Endothelial cell of umbilical vein (primary cell): Measurements from ENCODE around the gene GRK1. TPM values are rescaled to one million over a fixed set of nuclear protein-coding genes. Genes with fewer than 3 reads are reported as not detected.

Experiments
- BruUV-seq: library from RNA; stranded (reverse); fragments of 400-500 nt; replicated peaks from 2 replicates; lab custom pipeline; 2021; lab: Mats Ljungman, UMichigan
- CTCF ChIA-PET: fragments of 300-600, 350-600 bp; sonication (Branson Sonifier 250); formaldehyde crosslinking; loops from one replicate; lab custom pipeline; 2021; ENCODE audit warnings: antibody characterized with exemption, inconsistent platforms; lab: Charles Lee
- POLR2A ChIA-PET: fragments of 300-600, 350-600 bp; sonication (Branson Sonifier 250); formaldehyde crosslinking; loops from one replicate; lab custom pipeline; 2021; ENCODE audit warnings: antibody characterized with exemption, inconsistent platforms; lab: Charles Lee
- DNase-seq: peaks from one replicate; pipeline ENCODE4 v3.0.0-alpha.2; 2011; ENCODE audit warnings: low read depth, low spot score
- FAIRE-seq: peaks from 2 replicates; lab custom pipeline; 2011; peaks lifted over from hg19 to GRCh38; lab: Jason Lieb, UNC
- H2AFZ ChIP-seq: 2 replicates; pipeline ENCODE4 v1.6.0; 2012; ENCODE audit warnings: low read depth, low read length, control low read depth, inconsistent platforms
- H3K27ac ChIP-seq: 2 replicates; pipeline ENCODE4 v1.5.1; 2011; ENCODE audit warnings: low read depth, mild to moderate bottlenecking, control low read depth, low read length, moderate library complexity; ENCODE audit not compliant: insufficient read depth
- H3K27me3 ChIP-seq, 2 experiments: 2 replicates each; pipeline versions ENCODE4 v1.6.0 to v1.6.1; 2011; ENCODE audit warnings: low read length in 2 of 2, mixed read lengths in 1 of 2; ENCODE audit not compliant: control insufficient read depth in 2 of 2, insufficient read depth in 2 of 2
- H3K36me3 ChIP-seq, 2 experiments: 2 replicates in 1 of 2; 3 replicates in 1 of 2; pipeline ENCODE4 v1.5.1; 2011; ENCODE audit warnings: low read length in 2 of 2, mild to moderate bottlenecking in 1 of 2, moderate library complexity in 1 of 2; ENCODE audit not compliant: control insufficient read depth in 2 of 2, insufficient read depth in 2 of 2; ENCODE audit errors: extremely low read depth in 1 of 2
- H3K4me1 ChIP-seq: 3 replicates; pipeline ENCODE4 v1.5.1; 2011; ENCODE audit warnings: mild to moderate bottlenecking, low read length; ENCODE audit not compliant: control insufficient read depth, insufficient read depth; ENCODE audit errors: extremely low read depth
- H3K4me2 ChIP-seq: 2 replicates; pipeline ENCODE4 v1.6.1; 2011; ENCODE audit warnings: low read length, control low read depth, mixed read lengths; ENCODE audit not compliant: insufficient read depth
- H3K4me3 ChIP-seq, 3 experiments: fragments of 200-600 bp in 1 of 3; sonication (generic), shearing (Covaris generic) in 1 of 3; replicated peaks in 1 of 3; 2 replicates each; pipeline ENCODE4 v1.5.1; 2011 to 2016; ENCODE audit warnings: control low read depth in 3 of 3, low read length in 3 of 3, mild to moderate bottlenecking in 2 of 3, inconsistent platforms in 1 of 3, low read depth in 1 of 3, moderate library complexity in 1 of 3; ENCODE audit not compliant: insufficient read depth in 1 of 3
- H3K79me2 ChIP-seq: 2 replicates; pipeline ENCODE4 v1.6.0; 2012; ENCODE audit warnings: low read length, inconsistent platforms; ENCODE audit not compliant: control insufficient read depth, insufficient read depth
- H3K9ac ChIP-seq: replicated peaks from 2 replicates; pipeline ENCODE3; 2011; ENCODE audit warnings: low read length, control low read depth; ENCODE audit not compliant: insufficient read depth; ENCODE audit errors: extremely low read depth
- H3K9me1 ChIP-seq: replicated peaks from 3 replicates; pipeline ENCODE4 v1.6.0; 2011; ENCODE audit warnings: mild to moderate bottlenecking, low read length; ENCODE audit not compliant: control insufficient read depth, insufficient read depth; ENCODE audit errors: extremely low read depth
- H3K9me3 ChIP-seq: replicated peaks from 2 replicates; pipeline ENCODE4 v1.5.1; 2012; ENCODE audit warnings: low read length, inconsistent platforms; ENCODE audit not compliant: control insufficient read depth, insufficient read depth
- H4K20me1 ChIP-seq: replicated peaks from 2 replicates; pipeline ENCODE3; 2011; ENCODE audit warnings: mild to moderate bottlenecking, low read length; ENCODE audit not compliant: control insufficient read depth, insufficient read depth; ENCODE audit errors: extremely low read depth
- EZH2 ChIP-seq: IDR thresholded peaks from 2 replicates; pipeline ENCODE4 v1.6.1; 2012; ENCODE audit warnings: borderline replicate concordance, low read depth, mild to moderate bottlenecking, moderate library complexity, low read length, inconsistent platforms; ENCODE audit not compliant: severe bottlenecking
- POLR2A ChIP-seq: IDR thresholded peaks from 2 replicates; pipeline ENCODE4 v1.6.1; 2012; ENCODE audit warnings: low read depth, mild to moderate bottlenecking, control low read depth, low read length
- POLR2AphosphoS5 ChIP-seq: IDR thresholded peaks from 2 replicates; pipeline ENCODE4 v1.6.1; 2012; ENCODE audit warnings: low read depth, mild to moderate bottlenecking, control low read depth, low read length, moderate library complexity; ENCODE audit not compliant: insufficient read depth
- dilution Hi-C: fragments of 300-500 bp; cut with MboI; formaldehyde crosslinking; loops from one replicate; pipeline ENCODE4 v1.15.0; 2019; ENCODE audit warnings: low sequenced_read_pairs; ENCODE audit not compliant: extremely low pct_ligation_motif_present
- intact Hi-C: fragments of 100-400 bp; cut with micrococcal nuclease; formaldehyde crosslinking; loops from one replicate; pipeline ENCODE4 v1.10.0; 2022
- polyA plus RNA-seq, 4 experiments: library from polyadenylated mRNA; depleted of rRNA in 3 of 4; stranded (reverse) in 3 of 4; unstranded in 1 of 4; fragments of >200 nt; gene quantifications; 2 replicates each; pipeline versions ENCODE4 v1.2.1 to v1.2.3, GENCODE V29; 2011 to 2012; ENCODE audit warnings: missing spikeins in 1 of 4
- total RNA-seq: library from RNA; stranded (reverse); gene quantifications from 2 replicates; pipeline ENCODE4 v1.2.3, GENCODE V29; 2021
- TF ChIP-seq, protein P1 (sequence below), 2 donors: IDR thresholded peaks; 1 replicate in 1 of 2; 2 replicates in 1 of 2; pipeline ENCODE4 v1.5.1; 2011; ENCODE audit warnings: low read length in 2 of 2, mild to moderate bottlenecking in 2 of 2, moderate library complexity in 2 of 2, control low read depth in 1 of 2, inconsistent platforms in 1 of 2, low read depth in 1 of 2; ENCODE audit not compliant: insufficient read depth in 1 of 2; ENCODE audit errors: extremely low read depth in 1 of 2

Gene GRK1
- total and polyA plus RNA-seq, 2 donors (not counting 3 experiments of a cell fraction or from before 2014, with no cell fraction given): not detected

DNA sequence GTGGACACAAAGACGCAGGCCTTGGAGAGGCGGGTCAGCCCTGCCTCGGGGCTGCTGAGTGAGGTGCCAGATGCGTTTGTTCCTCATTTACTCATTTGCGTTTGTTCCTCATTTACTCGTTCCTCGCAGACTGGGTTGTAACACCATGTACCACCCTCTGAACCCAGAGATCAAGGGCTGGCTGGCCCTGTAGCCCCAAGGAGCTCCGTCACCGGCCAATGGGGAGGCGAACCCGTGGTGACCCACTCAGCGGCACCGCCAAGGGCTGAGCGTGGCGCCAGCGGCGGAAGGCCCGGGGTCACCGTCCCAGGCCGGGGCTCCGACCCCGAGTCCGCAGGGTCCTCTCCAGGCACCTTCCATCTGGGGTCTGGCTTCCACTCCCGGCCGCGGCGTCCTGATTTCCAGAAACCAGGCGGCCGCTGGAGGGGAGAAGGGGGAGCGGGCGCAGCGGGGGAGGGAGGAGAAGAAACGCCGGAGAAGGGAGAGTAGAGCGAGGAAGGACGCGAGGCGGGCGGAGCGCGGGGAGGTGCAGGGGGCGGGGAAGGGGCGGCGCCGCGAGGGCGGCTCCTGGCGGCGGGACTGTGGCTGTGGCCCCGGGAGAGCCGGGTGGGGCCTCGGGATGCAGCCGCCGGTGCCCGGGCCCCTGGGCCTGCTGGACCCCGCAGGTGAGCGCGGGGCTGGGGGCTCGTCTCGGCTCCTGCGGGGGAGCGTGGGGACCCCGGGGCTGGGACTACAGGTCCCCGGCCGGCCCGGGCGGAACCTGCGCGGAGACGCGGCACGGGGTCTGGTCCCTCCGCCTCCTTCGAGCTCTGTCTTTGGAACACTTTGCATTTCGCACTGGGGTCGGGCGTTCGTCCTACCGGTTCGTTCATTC lies 91.9 kb downstream of the GRK1 start, which contains the start of gene TMEM255B:
TMEM255B (plus strand) TSS at position 576 of the 874 bp plus-strand sequence; CDS start at position 620, 44 bp downstream.
- intact Hi-C loops: loop anchor here (1.0 kb wide), 2 partner anchors 15 to 58 kb away; no protein-coding TSS in a partner anchor
- no peak for FAIRE-seq
- Histone ChIP-seq H3K9me1 (no peaks in the 10 kb centered on the region), H3K9ac (peak within 1 kb of the TSS; percentile 84), H3K4me3 (peak within 1 kb of the TSS; percentile 80 to 93 (median 91)), H3K79me2 (peaks cover 26% of the 10 kb centered on the region), H2AFZ (peak within 1 kb of the TSS; percentile 88), H3K36me3 (peaks cover 3% of the 10 kb centered on the region in 2 experiments), H3K27me3 (no peaks in the 10 kb centered on the region), H3K4me1 (peaks cover 18% of the 10 kb centered on the region), H3K27ac (peak within 1 kb of the TSS; percentile 87), H3K4me2 (peak within 1 kb of the TSS; percentile 85), H3K9me3 (no peaks in the 10 kb centered on the region), H4K20me1 (no peaks in the 10 kb centered on the region)
- ChIA-PET CTCF (interaction anchor here (0.6 to 2.1 kb wide), 7 partner anchors 10 to 189 kb away, joined by 3 to 8 read pairs (median 3); no protein-coding TSS in a partner anchor), POLR2A (no interaction called here)
- DNase-seq: peak; percentile 81
- dilution Hi-C loops: no loop called here
- TSS peak; percentile 67 for BruUV-seq
- TF ChIP-seq EZH2 (no peak), POLR2A (peak; percentile 78), POLR2AphosphoS5 (peak; percentile 89)
- TF ChIP-seq, protein P1, sequence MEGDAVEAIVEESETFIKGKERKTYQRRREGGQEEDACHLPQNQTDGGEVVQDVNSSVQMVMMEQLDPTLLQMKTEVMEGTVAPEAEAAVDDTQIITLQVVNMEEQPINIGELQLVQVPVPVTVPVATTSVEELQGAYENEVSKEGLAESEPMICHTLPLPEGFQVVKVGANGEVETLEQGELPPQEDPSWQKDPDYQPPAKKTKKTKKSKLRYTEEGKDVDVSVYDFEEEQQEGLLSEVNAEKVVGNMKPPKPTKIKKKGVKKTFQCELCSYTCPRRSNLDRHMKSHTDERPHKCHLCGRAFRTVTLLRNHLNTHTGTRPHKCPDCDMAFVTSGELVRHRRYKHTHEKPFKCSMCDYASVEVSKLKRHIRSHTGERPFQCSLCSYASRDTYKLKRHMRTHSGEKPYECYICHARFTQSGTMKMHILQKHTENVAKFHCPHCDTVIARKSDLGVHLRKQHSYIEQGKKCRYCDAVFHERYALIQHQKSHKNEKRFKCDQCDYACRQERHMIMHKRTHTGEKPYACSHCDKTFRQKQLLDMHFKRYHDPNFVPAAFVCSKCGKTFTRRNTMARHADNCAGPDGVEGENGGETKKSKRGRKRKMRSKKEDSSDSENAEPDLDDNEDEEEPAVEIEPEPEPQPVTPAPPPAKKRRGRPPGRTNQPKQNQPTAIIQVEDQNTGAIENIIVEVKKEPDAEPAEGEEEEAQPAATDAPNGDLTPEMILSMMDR (IDR thresholded peaks at IDR 0.05; ENCODE audit: extremely low read depth in 1 of 2, insufficient read depth in 1 of 2, low read depth in 1 of 2, low read length in 2 of 2): peak in 1 of 2 donors; percentile 28
